Measurements from ENCODE around the gene ALOXE3. TPM values are rescaled to one million over a fixed set of nuclear protein-coding genes. Genes with fewer than 3 reads are reported as not detected.

The ALOXE3 gene
- polyA plus RNA-seq, 3 donors: not detected

GRCh38 chr17:8110907-8111306 is 7.4 kb downstream of the ALOXE3 start:
- no peaks in the 10 kb centered on the region for H3K9me3 ChIP-seq (replicated peaks in 1 of 2; ENCODE audit: control insufficient read depth in 1 of 2, insufficient read depth in 1 of 2, low read length in 2 of 2)
- no peak for DNase-seq
- Mint-ChIP-seq H3K27ac (peak overlapping the region in 1 of 7 donors; percentile 40), H3K9me3 (peaks cover 0 to 4% (median 1%) of the 10 kb centered on the region in 7 donors), H3K36me3 (no peaks in the 10 kb centered on the region), H3K27me3 (ENCODE audit: low read depth in 3 of 3) (peaks cover 41 to 68% (median 46%) of the 10 kb centered on the region in 3 donors), H3K4me3 (peak overlapping the region in 1 of 2 donors; percentile 54), H3K4me1 (peaks cover 9% of the 10 kb centered on the region)
- no peak overlapping the region for H2AFZ ChIP-seq (ENCODE audit: insufficient read depth, low read depth, low read length, poor library complexity, severe bottlenecking)
- no peak overlapping the region for H3K4me3 ChIP-seq (replicated peaks in 1 of 3; ENCODE audit: low read depth in 2 of 3, low read length in 3 of 3)
- H3K79me2 ChIP-seq (ENCODE audit: insufficient read depth, low read length): no peaks in the 10 kb centered on the region
- no peaks in the 10 kb centered on the region for H4K20me1 ChIP-seq (ENCODE audit: insufficient read depth, low read length)
- H3K36me3 ChIP-seq (replicated peaks in 1 of 2; ENCODE audit: control insufficient read depth in 1 of 2, insufficient read depth in 2 of 2, low read length in 2 of 2): no peaks in the 10 kb centered on the region
- H3K4me2 ChIP-seq (replicated peaks; ENCODE audit: extremely low read depth, low read length, poor library complexity, severe bottlenecking): no peak overlapping the region
- intact Hi-C loops (cut with micrococcal nuclease): loop anchor here (2.0 to 5.0 kb wide), 2 partner anchors 49 to 50 kb away; no protein-coding TSS in a partner anchor
- peaks cover 8 to 45% of the 10 kb centered on the region in 2 donors for H3K27me3 ChIP-seq (ENCODE audit: control insufficient read depth in 2 of 2, insufficient read depth in 2 of 2, low read length in 2 of 2)
- WGBS (ENCODE audit: insufficient coverage): 96% methylated on average over 6 of the region's 6 CpGs
- H3K9ac ChIP-seq (ENCODE audit: insufficient read depth, low read length, poor library complexity, severe bottlenecking): no peak overlapping the region
- H3K4me1 ChIP-seq (ENCODE audit: control insufficient read depth in 1 of 2, insufficient read depth in 2 of 2, low read length in 2 of 2): peaks cover 9 to 11% of the 10 kb centered on the region in 2 donors
- TF ChIP-seq CTCF (IDR thresholded peaks at IDR 0.05): no peak
- no peak overlapping the region for H3K27ac ChIP-seq (ENCODE audit: low read depth in 1 of 2, low read length in 2 of 2)

- Histone ChIP-seq H2AFZ (ENCODE audit: insufficient read depth, low read depth, low read length, poor library complexity, severe bottlenecking) (peak overlapping the region; percentile 56), H3K4me2 (replicated peaks; ENCODE audit: extremely low read depth, low read length, poor library complexity, severe bottlenecking) (peak overlapping the region; percentile 67)
- peaks cover 0 to 3% (median 1%) of the 10 kb centered on the region in 7 donors for H3K9me3 Mint-ChIP-seq
Measured at GRCh38 chr17:8110456-8110804, 7.9 kb downstream of the ALOXE3 start.

More at GRCh38 chr17:8110456-8110804, 7.9 kb downstream of the ALOXE3 start:
- Histone ChIP-seq H3K4me3 (replicated peaks in 1 of 3; ENCODE audit: low read depth in 2 of 3, low read length in 3 of 3) (peak overlapping the region in 1 of 3 experiments; percentile 59), H3K9ac (ENCODE audit: insufficient read depth, low read length, poor library complexity, severe bottlenecking) (no peak overlapping the region), H3K27ac (ENCODE audit: low read depth in 1 of 2, low read length in 2 of 2) (no peak overlapping the region), H3K27me3 (ENCODE audit: control insufficient read depth in 2 of 2, insufficient read depth in 2 of 2, low read length in 2 of 2) (peaks cover 5 to 41% of the 10 kb centered on the region in 2 donors), H4K20me1 (ENCODE audit: insufficient read depth, low read length) (no peaks in the 10 kb centered on the region), H3K4me1 (ENCODE audit: control insufficient read depth in 1 of 2, insufficient read depth in 2 of 2, low read length in 2 of 2) (peaks cover 9 to 11% of the 10 kb centered on the region in 2 donors), H3K36me3 (replicated peaks in 1 of 2; ENCODE audit: control insufficient read depth in 1 of 2, insufficient read depth in 2 of 2, low read length in 2 of 2) (no peaks in the 10 kb centered on the region), H3K79me2 (ENCODE audit: insufficient read depth, low read length) (no peaks in the 10 kb centered on the region), H3K9me3 (replicated peaks in 1 of 2; ENCODE audit: control insufficient read depth in 1 of 2, insufficient read depth in 1 of 2, low read length in 2 of 2) (no peaks in the 10 kb centered on the region)
- no peak for DNase-seq
- intact Hi-C loops (cut with micrococcal nuclease): loop anchor here (2.0 to 5.0 kb wide), 2 partner anchors 48 to 50 kb away; no protein-coding TSS in a partner anchor
- Mint-ChIP-seq H3K27me3 (ENCODE audit: low read depth in 3 of 3) (peaks cover 36 to 66% (median 43%) of the 10 kb centered on the region in 3 donors), H3K36me3 (no peaks in the 10 kb centered on the region), H3K4me1 (peaks cover 9% of the 10 kb centered on the region), H3K27ac (no peak overlapping the region), H3K4me3 (peak overlapping the region in 1 of 2 donors; percentile 54)
- peak; percentile 57 for TF ChIP-seq CTCF (IDR thresholded peaks at IDR 0.05)
- WGBS (ENCODE audit: insufficient coverage): 45% methylated on average over 6 of the region's 10 CpGs
